Measurements from ENCODE around the gene TWNK. TPM values are rescaled to one million over a fixed set of nuclear protein-coding genes. Genes with fewer than 3 reads are reported as not detected.

TWNK gene
- total RNA-seq, 1 experiment from 2014 or later: 28.2 TPM

DNA sequence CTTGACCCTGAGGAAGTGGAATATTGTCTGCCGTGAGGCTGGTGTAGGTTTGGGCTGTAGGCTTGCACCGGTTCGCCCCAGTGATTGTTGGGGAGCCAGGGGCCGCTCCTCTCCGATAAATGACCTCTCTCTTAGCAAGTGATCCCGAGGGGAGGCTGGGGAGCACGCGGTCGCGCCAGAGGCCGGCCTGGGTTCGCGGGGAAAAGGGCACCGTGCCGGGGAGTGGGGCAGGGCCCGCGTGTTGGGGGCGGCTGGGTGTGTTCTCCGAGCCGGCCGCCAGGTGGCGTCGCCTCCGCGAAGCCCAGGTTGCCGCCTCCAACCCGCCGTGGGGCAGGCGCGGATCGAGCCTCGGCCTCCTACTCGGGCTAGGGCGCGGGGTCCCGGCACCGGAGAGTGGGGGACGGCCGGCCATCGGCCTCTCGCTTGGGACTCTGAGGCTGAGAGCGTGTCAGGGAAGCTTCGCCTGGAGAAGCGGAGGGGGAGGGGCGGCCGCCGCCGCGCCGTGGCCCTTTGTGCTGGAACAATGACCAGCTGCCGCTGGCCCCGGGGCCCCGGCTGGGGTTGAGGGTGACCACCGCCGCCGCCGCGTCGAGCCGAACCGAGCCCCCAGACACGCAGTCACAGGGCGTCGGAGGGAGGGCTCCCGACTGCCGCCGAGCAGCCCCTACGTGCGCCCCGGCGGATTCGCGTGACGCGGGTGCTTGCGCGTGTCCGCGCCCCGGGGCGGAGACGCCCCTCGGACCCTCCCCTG, 11.8 kb downstream of the TWNK start (continued):
- no peak for TF ChIP-seq RORB (CRISPR knock-in tag; IDR thresholded peaks at IDR 0.05)
- TF ChIP-seq, protein P1, sequence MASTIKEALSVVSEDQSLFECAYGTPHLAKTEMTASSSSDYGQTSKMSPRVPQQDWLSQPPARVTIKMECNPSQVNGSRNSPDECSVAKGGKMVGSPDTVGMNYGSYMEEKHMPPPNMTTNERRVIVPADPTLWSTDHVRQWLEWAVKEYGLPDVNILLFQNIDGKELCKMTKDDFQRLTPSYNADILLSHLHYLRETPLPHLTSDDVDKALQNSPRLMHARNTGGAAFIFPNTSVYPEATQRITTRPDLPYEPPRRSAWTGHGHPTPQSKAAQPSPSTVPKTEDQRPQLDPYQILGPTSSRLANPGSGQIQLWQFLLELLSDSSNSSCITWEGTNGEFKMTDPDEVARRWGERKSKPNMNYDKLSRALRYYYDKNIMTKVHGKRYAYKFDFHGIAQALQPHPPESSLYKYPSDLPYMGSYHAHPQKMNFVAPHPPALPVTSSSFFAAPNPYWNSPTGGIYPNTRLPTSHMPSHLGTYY (CRISPR knock-in tag; IDR thresholded peaks at IDR 0.05): no peak
- TF ChIP-seq, protein P2, sequence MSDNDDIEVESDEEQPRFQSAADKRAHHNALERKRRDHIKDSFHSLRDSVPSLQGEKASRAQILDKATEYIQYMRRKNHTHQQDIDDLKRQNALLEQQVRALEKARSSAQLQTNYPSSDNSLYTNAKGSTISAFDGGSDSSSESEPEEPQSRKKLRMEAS (CRISPR knock-in tag; IDR thresholded peaks at IDR 0.05): peak; percentile 69
- no peak for TF ChIP-seq TEAD4 (CRISPR knock-in tag; IDR thresholded peaks at IDR 0.05)
- no peak for TF ChIP-seq GTF2I (CRISPR knock-in tag; conservative IDR thresholded peaks at IDR 0.05)
- TF ChIP-seq ELF4 (CRISPR knock-in tag; IDR thresholded peaks at IDR 0.05; ENCODE audit: low read depth): peak; percentile 61; the same call in 1 of the 2 replicates
- TF ChIP-seq ZNF281 (CRISPR knock-in tag; IDR thresholded peaks at IDR 0.05): no peak
- peak; percentile 39; the same call in 1 of the 2 replicates for TF ChIP-seq ARID4B (CRISPR knock-in tag; IDR thresholded peaks at IDR 0.05; ENCODE audit: borderline replicate concordance)
- TF ChIP-seq, protein P3, sequence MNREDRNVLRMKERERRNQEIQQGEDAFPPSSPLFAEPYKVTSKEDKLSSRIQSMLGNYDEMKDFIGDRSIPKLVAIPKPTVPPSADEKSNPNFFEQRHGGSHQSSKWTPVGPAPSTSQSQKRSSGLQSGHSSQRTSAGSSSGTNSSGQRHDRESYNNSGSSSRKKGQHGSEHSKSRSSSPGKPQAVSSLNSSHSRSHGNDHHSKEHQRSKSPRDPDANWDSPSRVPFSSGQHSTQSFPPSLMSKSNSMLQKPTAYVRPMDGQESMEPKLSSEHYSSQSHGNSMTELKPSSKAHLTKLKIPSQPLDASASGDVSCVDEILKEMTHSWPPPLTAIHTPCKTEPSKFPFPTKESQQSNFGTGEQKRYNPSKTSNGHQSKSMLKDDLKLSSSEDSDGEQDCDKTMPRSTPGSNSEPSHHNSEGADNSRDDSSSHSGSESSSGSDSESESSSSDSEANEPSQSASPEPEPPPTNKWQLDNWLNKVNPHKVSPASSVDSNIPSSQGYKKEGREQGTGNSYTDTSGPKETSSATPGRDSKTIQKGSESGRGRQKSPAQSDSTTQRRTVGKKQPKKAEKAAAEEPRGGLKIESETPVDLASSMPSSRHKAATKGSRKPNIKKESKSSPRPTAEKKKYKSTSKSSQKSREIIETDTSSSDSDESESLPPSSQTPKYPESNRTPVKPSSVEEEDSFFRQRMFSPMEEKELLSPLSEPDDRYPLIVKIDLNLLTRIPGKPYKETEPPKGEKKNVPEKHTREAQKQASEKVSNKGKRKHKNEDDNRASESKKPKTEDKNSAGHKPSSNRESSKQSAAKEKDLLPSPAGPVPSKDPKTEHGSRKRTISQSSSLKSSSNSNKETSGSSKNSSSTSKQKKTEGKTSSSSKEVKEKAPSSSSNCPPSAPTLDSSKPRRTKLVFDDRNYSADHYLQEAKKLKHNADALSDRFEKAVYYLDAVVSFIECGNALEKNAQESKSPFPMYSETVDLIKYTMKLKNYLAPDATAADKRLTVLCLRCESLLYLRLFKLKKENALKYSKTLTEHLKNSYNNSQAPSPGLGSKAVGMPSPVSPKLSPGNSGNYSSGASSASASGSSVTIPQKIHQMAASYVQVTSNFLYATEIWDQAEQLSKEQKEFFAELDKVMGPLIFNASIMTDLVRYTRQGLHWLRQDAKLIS (CRISPR knock-in tag; IDR thresholded peaks at IDR 0.05; ENCODE audit: borderline replicate concordance): no peak
- TF ChIP-seq HMGA2 (CRISPR knock-in tag; IDR thresholded peaks at IDR 0.05): no peak
- no peak for TF ChIP-seq ATF6 (CRISPR knock-in tag; IDR thresholded peaks at IDR 0.05)
- TF ChIP-seq, protein P4, sequence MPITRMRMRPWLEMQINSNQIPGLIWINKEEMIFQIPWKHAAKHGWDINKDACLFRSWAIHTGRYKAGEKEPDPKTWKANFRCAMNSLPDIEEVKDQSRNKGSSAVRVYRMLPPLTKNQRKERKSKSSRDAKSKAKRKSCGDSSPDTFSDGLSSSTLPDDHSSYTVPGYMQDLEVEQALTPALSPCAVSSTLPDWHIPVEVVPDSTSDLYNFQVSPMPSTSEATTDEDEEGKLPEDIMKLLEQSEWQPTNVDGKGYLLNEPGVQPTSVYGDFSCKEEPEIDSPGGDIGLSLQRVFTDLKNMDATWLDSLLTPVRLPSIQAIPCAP (CRISPR knock-in tag; IDR thresholded peaks at IDR 0.05): no peak
- no peak; the same call in 1 of the 2 replicates for TF ChIP-seq FOXP4 (CRISPR knock-in tag; IDR thresholded peaks at IDR 0.05)
- TF ChIP-seq ZSCAN18 (CRISPR knock-in tag; IDR thresholded peaks at IDR 0.05): no peak
- TF ChIP-seq ZNF232 (CRISPR knock-in tag; IDR thresholded peaks at IDR 0.05): peak; percentile 15; the same call in 1 of the 2 replicates
- peak; percentile 53; the same call in 1 of the 2 replicates for TF ChIP-seq CREM (CRISPR knock-in tag; IDR thresholded peaks at IDR 0.05)
- TF ChIP-seq, protein P5, sequence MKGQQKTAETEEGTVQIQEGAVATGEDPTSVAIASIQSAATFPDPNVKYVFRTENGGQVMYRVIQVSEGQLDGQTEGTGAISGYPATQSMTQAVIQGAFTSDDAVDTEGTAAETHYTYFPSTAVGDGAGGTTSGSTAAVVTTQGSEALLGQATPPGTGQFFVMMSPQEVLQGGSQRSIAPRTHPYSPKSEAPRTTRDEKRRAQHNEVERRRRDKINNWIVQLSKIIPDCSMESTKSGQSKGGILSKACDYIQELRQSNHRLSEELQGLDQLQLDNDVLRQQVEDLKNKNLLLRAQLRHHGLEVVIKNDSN (CRISPR knock-in tag; IDR thresholded peaks at IDR 0.05): no peak
